ENCODE data around the gene GASK1A.

GASK1A gene

GRCh38 chr3:43071313-43071893 lies 92.3 kb downstream of the GASK1A start:
- peak in 1 of 2 experiments; percentile 4 for DNase-seq

- no peak for DNase-seq
Measured at GRCh38 chr3:43072361-43072760, 93.2 kb downstream of the GASK1A start.

GRCh38 chr3:43073116-43073835 lies 94.2 kb downstream of the GASK1A start:
- DNase-seq, result no peak

GRCh38 chr3:43073836-43074220 lies 94.7 kb downstream of the GASK1A start:
- DNase-seq, result no peak

- DNase-seq, result no peak
Measured at GRCh38 chr3:43074482-43074881, 95.4 kb downstream of the GASK1A start.

GRCh38 chr3:43074901-43075689 lies 96.0 kb downstream of the GASK1A start:
- DNase-seq, result no peak

GRCh38 chr3:43075904-43076661 lies 97.0 kb downstream of the GASK1A start:
- DNase-seq, result no peak

- no peak for DNase-seq
Measured at GRCh38 chr3:43076857-43077256, 97.7 kb downstream of the GASK1A start.

- DNase-seq, result no peak
Measured at GRCh38 chr3:43077261-43077660, 98.2 kb downstream of the GASK1A start.

- DNase-seq, result no peak
Measured at GRCh38 chr3:43077707-43078106, 98.6 kb downstream of the GASK1A start.

GRCh38 chr3:43079536-43080332 lies 100.6 kb downstream of the GASK1A start:
- DNase-seq, result no peak

GRCh38 chr3:43080726-43081568 lies 101.8 kb downstream of the GASK1A start:
- no peak for DNase-seq

- no peak for DNase-seq
Measured at GRCh38 chr3:43081796-43082195, 102.7 kb downstream of the GASK1A start.

GRCh38 chr3:43082457-43082856 lies 103.3 kb downstream of the GASK1A start:
- no peak for DNase-seq

GRCh38 chr3:43086460-43087165 lies 107.5 kb downstream of the GASK1A start:
- no peak for DNase-seq

GRCh38 chr3:43087249-43087776 lies 108.2 kb downstream of the GASK1A start:
- DNase-seq, result no peak

- no peak for DNase-seq
Measured at GRCh38 chr3:43089081-43089480, 110.0 kb downstream of the GASK1A start.

- DNase-seq, result no peak
Measured at GRCh38 chr3:43090238-43090637, 111.1 kb downstream of the GASK1A start.

- no peak for DNase-seq
Measured at GRCh38 chr3:43091481-43091880, 112.4 kb downstream of the GASK1A start.

GRCh38 chr3:43093006-43093405 lies 113.9 kb downstream of the GASK1A start:
- DNase-seq, result no peak
